Activated gamma-delta T cell (primary cell): ENCODE data around the gene TH.

Experiments
- DNase-seq: peaks from one replicate; lab custom pipeline; 2025; lab: John Stamatoyannopoulos, UW

The TH gene

GRCh38 chr11:2159536-2160413, 11.8 kb downstream of the TH start:
- no peak for DNase-seq

- DNase-seq: no peak
Measured at GRCh38 chr11:2158966-2159365, 12.6 kb downstream of the TH start.

GRCh38 chr11:2158296-2158737, 13.3 kb downstream of the TH start:
- no peak for DNase-seq

- DNase-seq: no peak
Measured at GRCh38 chr11:2157294-2158040, 14.1 kb downstream of the TH start.

- DNase-seq: no peak
Measured at GRCh38 chr11:2156416-2157182, 15.0 kb downstream of the TH start.

GRCh38 chr11:2155511-2155910, 16.1 kb downstream of the TH start:
- no peak for DNase-seq

GRCh38 chr11:2154889-2155288, 16.7 kb downstream of the TH start:
- DNase-seq: no peak

GRCh38 chr11:2154195-2154585, 17.4 kb downstream of the TH start:
- no peak for DNase-seq

- no peak for DNase-seq
Measured at GRCh38 chr11:2153581-2154194, 17.9 kb downstream of the TH start.

- DNase-seq: no peak
Measured at GRCh38 chr11:2151500-2152257, 19.9 kb downstream of the TH start.

GRCh38 chr11:2149864-2150847, 21.5 kb downstream of the TH start:
- DNase-seq: no peak

- DNase-seq: no peak
Measured at GRCh38 chr11:2149460-2149859, 22.2 kb downstream of the TH start.

- no peak for DNase-seq
Measured at GRCh38 chr11:2148595-2148994, 23.0 kb downstream of the TH start.

- no peak for DNase-seq
Measured at GRCh38 chr11:2147391-2147790, 24.2 kb downstream of the TH start.

- no peak for DNase-seq
Measured at GRCh38 chr11:2146051-2146450, 25.6 kb downstream of the TH start.

GRCh38 chr11:2144544-2145248, 26.9 kb downstream of the TH start:
- no peak for DNase-seq

- DNase-seq: no peak
Measured at GRCh38 chr11:2143799-2144543, 27.6 kb downstream of the TH start.

- DNase-seq: no peak
Measured at GRCh38 chr11:2143477-2143798, 28.2 kb downstream of the TH start.

GRCh38 chr11:2142762-2143202, 28.8 kb downstream of the TH start:
- DNase-seq: no peak
